CD4-positive, alpha-beta T cell treated with Interleukin-6 for 4 hours (primary cell): ENCODE measurements around the gene TMC5.

Experiments
- DNase-seq: peaks from one replicate; pipeline ENCODE4 v3.0.0-alpha.2; 2020; ENCODE audit warnings: mixed read lengths

Gene TMC5

DNA sequence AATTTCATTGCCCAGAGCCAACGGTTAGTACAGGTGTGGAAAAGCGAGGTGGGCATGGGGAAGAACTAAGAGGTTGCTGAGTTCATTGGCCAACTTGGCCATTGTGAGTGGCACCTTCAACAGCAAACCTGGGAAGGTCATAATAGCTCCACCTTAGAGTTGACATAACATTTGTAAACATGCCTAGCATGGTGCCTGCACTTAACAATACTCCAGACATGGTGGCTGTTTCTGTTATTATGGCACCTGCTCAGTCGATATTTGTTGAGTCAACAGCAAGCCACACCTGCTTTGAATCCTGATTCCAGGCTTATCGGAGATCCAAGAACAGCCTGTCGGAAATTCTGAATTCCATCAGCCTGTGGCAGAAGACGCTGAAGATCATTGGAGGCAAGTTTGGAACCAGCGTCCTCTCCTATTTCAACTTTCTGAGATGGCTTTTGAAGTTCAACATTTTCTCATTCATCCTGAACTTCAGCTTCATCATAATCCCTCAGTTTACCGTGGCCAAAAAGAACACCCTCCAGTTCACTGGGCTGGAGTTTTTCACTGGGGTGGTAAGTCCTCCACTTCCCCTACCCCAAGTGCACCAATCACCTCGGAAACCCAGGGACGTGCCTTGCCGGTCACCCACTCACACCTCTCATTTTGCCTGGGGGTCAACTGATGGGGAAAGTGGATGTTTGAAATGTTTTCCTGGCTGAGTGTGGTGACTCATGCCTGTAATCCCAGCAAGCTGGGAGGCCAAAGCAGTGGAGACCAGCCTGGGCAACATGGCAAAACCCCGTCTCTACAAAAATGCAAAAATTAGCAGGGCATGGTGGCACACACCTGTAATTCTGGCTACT is 46.0 kb downstream of the TMC5 start:
- DNase-seq = no peak

DNA sequence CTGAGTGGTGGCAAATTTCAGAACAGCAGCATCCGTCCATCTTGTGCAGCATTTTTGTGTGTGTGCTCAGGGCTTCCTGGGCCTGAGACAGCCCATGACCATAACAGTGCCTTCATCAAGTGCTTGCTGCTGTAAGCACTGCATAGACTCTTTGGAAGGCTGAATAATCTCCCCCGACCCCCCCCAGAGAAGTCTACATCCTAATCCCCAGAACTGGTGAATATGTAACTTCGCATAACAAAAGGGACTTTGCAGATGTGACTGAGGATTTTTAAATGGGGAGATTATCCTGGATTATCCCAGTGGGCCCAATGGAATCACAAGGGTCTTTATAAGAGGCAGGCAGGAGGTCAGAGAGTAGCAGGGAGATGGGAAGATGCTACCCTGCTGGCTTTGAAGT is 50.6 kb downstream of the TMC5 start:
- DNase-seq = no peak

DNA sequence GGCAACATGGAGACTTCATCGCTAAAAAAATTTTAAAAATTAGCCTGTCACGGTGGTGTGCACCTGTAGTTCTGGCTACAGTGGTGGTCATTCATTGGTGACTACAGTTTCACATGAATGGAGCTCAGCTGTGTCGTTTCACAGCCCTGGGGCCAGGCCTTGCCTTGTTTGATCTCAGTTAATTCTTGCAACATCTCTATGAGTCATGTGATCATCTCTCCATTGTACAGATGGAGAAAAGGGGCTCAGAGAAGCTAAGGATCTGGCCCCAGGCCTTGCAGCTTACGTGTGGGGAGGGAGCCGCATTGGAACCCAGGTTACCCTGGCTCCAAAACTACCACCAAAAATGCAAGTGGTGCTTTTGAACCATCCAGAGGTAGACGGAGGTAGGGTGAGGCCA is 54.8 kb downstream of the TMC5 start:
- no peak for DNase-seq

DNA sequence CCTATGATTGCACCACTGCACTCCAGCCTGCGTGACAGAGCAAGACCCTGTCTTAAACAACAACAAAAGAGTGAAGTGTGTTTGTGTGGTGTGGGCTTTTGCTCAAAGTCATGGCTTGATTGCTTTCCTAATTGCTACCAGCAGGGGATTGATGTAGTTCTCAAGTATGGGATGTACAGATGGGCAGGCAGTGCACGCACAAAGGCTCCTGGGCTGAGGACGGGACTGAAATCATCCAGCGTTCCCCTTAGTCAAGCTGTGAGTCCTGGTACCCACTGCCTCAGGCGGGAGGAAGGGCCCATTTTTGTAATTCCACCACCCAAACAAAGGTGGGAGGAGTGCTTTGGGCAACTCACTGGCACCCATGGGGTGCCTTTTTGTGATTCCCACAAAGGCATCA is 56.9 kb downstream of the TMC5 start:
- DNase-seq = no peak

DNA sequence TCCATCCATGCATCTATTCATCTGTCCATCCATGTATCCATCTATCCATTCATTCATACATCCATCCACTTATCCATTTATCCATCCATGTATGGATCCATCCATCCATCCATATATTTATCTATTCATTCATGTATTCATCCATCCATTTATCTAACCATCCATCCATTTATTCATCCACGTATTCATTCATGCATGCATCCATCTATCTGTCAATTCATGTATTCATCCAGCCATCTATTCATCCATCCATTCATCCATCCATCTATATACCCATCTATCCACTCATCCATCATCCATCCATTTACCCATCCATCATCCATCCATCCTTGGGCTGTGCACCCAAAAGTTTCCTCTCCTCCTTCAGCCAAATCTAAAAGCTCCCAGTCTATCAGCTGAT is 60.8 kb downstream of the TMC5 start:
- no peak for DNase-seq

DNA sequence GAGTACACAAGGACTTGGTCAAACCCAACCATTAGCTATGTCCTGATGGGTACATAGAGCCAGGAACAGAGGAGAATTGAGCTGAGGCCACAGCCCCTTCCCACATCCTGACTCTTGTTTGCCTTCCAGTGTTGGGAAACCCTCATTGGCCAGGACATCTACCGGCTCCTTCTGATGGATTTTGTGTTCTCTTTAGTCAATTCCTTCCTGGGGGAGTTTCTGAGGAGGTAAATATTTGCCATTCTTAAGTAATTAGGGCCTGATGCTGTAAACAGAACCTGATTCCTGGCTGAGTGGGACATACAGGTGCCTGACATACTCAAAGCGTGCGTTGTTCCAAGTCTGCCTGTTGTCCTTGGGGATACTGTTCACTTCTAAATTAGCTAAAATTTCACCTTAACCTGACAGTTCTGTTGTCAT is 61.6 kb downstream of the TMC5 start:
- no peak for DNase-seq

DNA sequence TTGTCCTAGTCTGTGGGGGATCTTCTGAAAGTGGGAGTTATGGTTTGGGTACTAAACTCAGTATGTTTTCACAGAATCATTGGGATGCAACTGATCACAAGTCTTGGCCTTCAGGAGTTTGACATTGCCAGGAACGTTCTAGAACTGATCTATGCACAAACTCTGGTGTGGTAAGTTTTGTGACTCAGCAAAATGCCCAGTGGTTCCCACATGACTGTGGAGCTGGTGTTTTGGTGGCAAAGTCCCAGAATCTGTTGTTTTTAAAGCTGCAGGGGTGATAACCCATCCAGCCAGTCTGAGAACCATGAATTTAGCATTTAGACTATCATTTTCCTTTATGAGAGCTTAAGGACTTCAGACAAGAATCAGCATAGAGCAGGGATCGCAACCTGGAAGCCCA is 63.6 kb downstream of the TMC5 start:
- no peak for DNase-seq

DNA sequence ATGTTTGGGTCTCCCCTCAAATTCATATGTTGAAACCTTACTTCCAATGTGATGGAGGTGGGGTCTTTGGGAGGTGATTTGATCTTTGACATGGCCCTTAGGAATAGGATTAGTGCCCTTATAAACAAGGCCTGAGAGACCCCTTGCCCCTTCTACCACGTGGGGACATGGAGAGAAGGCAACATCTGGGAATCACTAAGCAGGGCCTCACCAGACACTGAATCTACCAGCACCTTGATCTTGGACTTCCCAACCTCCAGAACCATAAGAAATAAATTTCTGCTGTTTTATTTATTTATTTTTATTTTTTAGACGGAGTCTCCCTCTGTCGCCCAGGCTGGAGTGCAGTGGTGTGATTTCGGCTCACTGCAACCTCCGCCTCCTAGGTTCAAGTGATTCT is 64.1 kb downstream of the TMC5 start:
- no peak for DNase-seq

DNA sequence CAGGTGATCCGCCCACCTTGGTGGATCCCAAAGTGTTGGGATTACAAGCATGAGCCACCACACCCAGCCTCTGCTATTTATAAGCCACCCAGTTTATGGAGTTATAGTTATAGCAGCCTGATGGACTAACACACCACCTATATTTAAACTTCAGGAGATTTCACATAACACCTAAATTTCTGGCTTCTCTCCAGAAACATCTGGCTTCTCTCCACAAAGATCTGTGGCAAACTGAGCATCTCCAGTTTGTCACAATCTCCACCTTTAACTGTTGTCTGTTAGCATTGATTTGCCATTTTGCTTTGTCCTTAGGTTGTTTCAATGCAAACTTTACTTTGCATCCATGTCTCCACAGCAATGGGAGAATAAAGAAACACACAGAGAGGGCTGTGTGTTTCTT is 64.6 kb downstream of the TMC5 start:
- no peak for DNase-seq

DNA sequence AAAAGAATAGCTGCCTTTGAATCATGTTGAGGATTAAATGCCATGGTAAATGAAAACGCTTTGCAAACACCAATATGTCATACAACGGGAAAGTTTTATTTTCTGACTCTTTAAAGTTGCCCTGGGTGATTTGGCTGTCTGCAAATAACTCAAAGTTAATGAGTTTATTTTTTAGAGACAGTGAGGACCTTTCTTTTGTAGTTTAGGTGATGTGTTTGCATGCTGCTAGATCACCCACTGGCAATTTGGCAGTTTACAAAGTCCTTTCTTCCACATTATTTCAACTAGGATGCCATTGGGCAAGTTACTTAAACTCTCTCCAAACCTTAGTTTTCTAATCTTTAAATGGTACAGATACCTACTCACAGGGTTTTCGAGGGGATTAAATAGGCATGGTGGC is 66.4 kb downstream of the TMC5 start:
- no peak for DNase-seq

DNA sequence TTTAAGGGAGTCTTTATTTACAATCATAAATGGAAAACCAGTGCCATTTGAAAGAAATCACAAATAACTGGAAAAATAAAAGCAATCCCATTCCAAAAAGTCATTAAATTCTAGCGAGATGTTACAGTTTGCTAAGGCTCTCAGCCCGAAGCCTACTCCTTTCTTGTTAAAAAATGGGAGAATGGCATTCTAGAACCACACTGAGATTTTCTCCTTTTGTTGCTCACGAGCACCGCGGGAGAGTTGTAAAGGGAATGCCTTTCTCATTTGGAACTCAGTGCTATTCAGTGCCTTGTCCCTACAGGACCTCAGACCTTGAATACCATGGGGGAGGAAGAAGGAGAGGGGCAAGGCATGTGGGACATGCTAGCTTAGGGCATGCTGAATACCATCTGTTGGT is 67.9 kb downstream of the TMC5 start:
- no peak for DNase-seq

DNA sequence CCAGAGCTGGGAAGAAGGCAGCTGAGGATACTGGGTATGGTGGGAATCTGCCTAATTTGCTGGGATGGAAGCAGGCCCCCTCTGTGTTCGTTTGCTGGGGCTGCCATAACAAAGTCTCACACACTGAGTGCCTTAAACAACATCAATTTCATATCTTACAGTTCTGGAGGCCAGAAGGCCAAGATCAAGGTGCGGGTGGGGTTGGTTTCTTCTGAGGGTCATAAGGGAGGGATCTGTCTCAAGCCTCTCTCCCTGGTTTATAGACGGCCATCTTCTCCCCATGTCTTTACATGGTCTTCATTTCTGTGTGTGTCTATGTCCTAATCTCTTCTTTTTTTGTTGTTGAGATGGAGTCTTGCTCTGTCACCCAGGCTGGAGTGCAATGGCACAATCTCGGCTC is 68.4 kb downstream of the TMC5 start:
- DNase-seq = no peak

DNA sequence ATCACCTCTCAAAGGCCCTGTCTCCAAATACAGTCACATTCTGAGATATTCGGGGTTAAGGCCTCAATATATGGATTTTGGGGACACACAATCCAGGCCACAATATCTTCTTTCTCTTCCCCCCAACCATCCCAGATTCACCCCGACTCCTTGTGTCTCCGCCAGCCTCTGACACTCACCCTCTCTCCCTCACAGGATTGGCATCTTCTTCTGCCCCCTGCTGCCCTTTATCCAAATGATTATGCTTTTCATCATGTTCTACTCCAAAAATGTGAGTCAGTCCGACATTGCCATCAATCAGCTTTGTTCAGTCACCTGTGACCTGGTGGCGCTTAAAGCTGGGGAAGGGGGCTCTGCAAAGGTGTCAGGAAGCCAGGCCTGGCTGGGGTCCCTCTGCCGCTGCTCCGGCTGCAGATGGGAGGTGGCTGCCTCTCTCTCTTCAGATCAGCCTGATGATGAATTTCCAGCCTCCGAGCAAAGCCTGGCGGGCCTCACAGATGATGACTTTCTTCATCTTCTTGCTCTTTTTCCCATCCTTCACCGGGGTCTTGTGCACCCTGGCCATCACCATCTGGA is 69.2 kb downstream of the TMC5 start:
- no peak for DNase-seq

DNA sequence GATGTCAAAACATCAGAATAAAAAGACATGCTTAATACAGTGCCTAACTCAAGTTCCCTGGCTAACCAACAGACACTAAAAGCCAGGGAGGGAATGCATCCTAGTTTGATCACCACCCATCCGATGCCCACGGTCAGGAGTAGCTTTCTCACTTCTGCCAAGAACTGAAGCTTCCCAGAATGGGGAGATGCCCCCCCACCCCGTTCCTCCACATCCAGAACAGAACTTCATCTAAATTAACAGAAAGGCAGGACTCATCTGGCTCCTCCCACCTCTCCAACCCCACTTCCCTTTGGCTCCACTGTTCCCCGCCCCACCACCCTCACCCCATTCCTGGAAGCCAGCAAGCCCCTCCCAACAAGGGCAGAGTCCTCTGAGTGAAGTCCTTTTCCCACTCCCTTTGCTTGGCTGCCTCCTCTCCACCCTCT is 70.5 kb downstream of the TMC5 start:
- DNase-seq = no peak

DNA sequence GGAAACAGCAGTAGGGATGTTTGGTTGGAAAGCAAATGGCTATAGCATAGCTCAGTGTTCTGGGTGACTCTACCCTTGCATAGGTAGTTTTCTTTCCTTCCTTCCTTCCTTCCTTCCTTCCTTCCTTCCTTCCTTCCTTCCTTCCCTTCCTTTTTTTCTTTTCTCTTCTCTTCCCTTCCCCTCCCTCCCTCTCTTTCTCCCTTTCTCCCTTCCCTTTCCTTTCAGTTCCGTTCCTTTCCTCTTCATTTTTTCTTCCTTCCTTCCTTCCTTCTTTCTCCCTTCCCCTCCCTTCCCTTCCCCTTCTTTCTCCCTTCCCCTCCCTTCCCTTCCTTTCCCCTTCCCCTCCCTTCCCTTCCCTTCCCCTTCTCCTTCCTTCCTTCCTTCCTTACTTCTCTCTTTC is 72.9 kb downstream of the TMC5 start:
- DNase-seq = no peak

DNA sequence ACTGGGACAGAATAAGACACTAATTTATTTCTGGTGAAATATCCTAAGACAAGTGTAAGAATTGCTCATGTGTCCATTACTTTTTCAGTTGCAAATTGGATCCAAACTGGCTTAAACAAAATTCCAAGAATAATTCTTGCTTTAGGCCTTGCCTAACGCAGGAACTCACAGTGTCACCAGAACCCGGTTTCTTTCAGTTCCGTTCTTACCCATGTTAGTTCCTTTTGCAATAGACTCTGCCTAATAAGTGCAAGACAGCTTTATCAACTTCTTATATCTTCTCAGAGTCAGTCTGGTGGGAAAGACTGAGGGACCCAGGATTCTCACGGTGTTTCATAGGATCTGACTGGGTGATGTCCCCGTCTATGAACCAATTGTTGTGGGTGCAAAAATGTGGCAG is 79.5 kb downstream of the TMC5 start:
- DNase-seq = no peak

DNA sequence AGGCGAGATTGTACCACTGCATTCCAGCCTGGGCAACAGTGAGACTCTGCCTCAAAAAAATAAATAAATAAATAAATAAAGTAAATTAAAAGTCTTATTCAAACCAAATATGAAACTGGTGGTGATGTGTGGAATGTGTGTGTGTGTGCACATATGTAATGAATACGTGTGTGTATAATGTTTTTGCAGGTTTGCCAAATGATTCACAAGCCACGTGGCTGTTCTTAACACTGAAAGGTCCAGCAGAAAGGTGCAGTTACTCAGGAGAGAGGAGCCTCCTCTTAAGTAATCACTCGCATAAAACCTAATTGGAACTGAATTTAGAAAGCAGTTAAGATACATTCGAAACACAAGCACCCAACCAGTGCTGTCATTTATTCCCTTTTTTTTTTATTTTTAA is 81.3 kb downstream of the TMC5 start:
- DNase-seq = no peak

DNA sequence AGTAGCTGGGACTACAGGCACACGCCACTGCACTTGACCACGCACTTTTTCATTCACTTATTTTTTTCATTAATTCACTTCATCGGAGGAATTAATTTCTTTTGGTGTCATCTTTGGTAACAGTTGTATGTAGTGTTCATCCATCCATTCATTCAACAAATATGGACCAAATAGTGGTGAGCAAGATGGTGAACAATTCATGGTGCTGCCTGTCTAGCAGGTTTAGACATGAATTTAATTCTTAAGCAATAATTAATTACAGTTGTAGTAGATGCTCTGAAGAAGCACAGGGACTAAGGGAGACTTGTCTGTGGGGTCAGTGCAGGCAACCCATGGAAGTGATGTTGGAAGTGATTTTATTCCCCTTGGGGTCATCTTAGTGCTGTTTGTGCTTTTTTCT is 81.8 kb downstream of the TMC5 start:
- no peak for DNase-seq

DNA sequence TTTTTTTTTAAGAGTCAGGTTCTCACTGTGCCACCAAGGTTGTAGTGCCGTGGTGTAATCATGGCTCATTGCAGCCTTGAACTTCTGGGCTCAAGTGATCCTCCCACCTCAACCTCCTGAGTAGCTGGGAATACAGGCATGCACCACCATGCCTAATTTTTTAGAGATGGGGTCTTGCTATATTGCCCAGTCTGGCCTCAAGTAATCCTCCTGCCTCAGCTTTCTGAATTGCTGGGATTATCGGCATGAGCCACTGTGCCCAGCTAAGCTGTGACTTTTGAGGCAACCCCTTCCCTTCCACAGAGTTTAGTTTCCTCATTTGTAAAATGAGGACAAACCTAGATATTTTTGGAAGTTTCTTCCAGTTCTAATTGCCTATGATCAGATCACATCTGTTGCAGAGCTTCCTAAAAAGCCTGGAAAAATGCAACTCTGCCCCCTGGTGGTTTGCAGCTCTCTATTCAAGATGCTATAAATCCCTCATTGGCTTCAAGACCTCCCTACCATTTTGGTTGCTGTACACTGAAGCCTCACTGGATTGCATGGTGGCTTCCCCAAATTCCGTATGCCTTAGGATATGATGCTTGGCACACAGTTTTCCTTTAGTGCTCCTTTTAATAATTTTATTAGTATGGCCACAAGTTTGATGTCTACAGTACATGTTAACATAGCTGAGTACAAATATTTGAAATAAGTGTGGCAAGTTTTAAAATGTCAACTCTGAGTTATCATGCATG is 84.9 kb downstream of the TMC5 start:
- peak; percentile 75 for DNase-seq

DNA sequence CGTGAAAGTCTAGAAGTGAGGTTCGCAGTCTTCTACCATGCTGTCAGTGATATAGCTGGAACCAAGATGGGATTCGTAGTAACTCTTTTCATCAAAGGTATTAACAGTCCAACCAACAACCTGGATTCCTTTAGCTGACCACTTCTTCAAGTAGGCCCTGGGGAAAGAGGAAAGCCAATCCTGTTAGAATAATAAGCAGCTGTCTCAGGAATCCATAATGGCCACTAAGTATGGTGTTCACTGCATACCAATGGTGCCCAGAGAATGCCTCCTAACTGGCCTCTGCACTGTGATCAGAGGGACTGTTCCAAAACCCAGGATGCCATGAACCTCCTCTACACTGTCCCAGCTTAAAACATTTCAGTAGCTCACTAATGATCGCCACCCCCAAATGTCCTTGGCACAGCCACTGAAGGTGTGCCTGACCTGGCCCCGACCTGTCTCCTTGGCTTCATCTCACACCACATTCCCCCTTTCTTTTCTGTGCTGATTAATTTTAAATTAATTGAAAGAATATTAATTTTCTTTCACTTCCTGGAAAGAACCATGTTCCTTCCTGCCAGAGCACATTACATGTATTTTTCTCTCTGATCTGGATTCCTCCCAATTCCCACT is 85.9 kb downstream of the TMC5 start:
- DNase-seq = no peak

DNA sequence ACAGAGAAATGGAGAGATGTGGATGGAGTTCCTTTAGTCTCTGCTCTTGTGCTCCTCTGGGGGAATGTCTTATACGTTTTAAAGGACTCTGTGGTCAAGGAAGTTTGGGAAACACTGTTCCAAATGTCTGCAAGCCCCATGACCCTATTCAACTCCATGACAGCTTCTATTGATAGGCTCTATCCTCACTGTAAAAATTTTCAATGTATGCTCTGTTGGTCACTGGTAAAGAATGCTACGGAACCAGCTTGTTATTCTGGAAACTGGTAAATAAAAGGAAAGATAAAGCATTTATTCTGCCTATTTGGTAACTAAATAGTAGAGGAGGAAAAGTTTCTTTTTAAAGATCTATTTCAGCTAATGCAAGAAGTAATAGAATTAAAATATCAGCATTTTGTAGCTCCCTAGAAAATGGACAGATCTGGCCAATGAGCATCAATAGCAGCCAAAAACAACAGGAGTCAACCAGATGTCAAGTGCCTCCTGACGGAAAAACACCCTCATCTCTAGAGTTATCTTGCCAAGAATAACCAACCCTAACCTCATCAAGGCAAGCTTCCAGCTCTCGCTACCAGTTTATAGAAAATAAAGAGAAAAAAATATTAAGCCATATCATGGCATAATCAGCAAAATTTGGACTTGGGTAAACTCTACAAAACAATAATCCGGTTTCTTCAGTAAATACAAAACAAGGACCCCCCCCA is 88.1 kb downstream of the TMC5 start:
- DNase-seq = no peak

DNA sequence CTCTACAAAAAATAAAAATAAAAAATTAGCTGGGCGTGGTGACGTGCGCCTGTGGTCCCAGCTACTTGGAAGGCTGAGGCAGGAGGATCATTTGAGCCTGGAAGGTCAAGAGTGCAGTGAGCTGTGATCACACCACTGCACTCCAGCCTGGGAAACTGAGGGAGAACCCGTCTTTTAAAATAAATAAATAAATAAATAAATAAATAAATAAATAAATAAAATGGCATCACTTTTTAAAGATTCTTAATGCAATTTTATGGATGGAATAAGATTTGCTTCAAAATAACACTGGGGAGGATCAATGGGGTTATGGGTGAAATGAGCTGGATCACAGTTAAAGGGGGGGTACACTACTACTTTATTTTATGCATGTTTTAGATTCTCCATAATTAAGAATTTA is 89.3 kb downstream of the TMC5 start:
- DNase-seq = no peak

DNA sequence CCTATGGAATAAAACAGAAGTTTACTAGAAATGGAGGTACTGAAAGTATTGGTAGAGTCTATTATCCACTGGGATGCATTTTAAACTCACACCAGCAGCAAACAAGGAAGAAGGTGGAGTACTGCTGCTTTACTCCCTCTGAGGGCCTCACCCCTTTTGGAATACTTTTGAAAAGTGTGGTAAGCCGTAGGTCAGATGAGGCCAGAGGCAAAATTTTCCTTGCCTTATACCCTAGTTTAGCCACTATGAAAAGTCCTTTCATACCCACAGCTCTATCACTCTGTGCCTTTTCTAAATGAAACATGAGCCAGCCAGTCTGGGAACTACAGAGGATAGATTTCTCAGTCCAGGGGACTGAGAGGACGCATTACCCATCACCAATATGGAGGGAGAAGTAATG is 90.2 kb downstream of the TMC5 start:
- DNase-seq = no peak
